ENCODE measurements around the gene CAPN11. TPM values are rescaled to one million over a fixed set of nuclear protein-coding genes. Genes with fewer than 3 reads are reported as not detected.

CAPN11 gene
- total RNA-seq, 1 experiment from 2014 or later: not detected

- Histone ChIP-seq H4K20me1 (ENCODE audit: insufficient read depth) (no peaks in the 10 kb centered on the region), H3K9me2 (ENCODE audit: insufficient read depth) (no peaks in the 10 kb centered on the region), H3K27me3 (ENCODE audit: insufficient read depth, low read length) (no peaks in the 10 kb centered on the region), H3K4me2 (ENCODE audit: low read length) (no peak overlapping the region), H3K4me1 (ENCODE audit: control insufficient read depth in 1 of 2, insufficient read depth in 2 of 2, low read length in 2 of 2) (peaks cover 31 to 40% of the 10 kb centered on the region in 2 experiments; a peak in 3 of 4 replicates), H3K9me3 (ENCODE audit: control insufficient read depth in 1 of 2, insufficient read depth in 1 of 2, low read depth in 1 of 2, low read length in 2 of 2) (no peaks in the 10 kb centered on the region), H3K36me3 (ENCODE audit: control insufficient read depth in 1 of 2, insufficient read depth in 2 of 2, low read length in 2 of 2) (no peaks in the 10 kb centered on the region), H3K79me2 (ENCODE audit: insufficient read depth, low read length) (no peaks in the 10 kb centered on the region), H3K9ac (ENCODE audit: low read length) (no peak overlapping the region), H3K27ac (ENCODE audit: low read depth, low read length) (no peak overlapping the region), H3K4me3 (replicated peaks in 1 of 2; ENCODE audit: low read depth in 1 of 2, low read length in 2 of 2) (no peak overlapping the region), H2AFZ (ENCODE audit: low read depth, low read length, poor library complexity, severe bottlenecking) (no peak overlapping the region)
- BruUV-seq (replicated peaks): no TSS peak
- DNase-seq (ENCODE audit: low read depth, low spot score) (no peak), ATAC-seq (no peak)
- intact Hi-C loops (cut with micrococcal nuclease): no loop called here
- RAD21 ChIA-PET (ENCODE audit: low non-redundant PET in 1 of 2, low total read pairs in 2 of 2, uncharacterized antibody in 2 of 2, unreplicated experiment in 2 of 2): no interaction called here
- TF ChIP-seq RAD21 (IDR thresholded peaks at IDR 0.05; ENCODE audit: low read depth) (no peak), YY1 (IDR thresholded peaks at IDR 0.05; ENCODE audit: extremely low read depth, insufficient replicate concordance, low read depth, low read length) (no peak), SIN3A (IDR thresholded peaks at IDR 0.05; ENCODE audit: low read depth) (no peak), CEBPB (IDR thresholded peaks at IDR 0.05; ENCODE audit: low read depth) (no peak), MAX (IDR thresholded peaks at IDR 0.05) (no peak), SP1 (IDR thresholded peaks at IDR 0.05; ENCODE audit: low read depth) (no peak), SRF (IDR thresholded peaks at IDR 0.05; ENCODE audit: low read depth) (no peak), EGR1 (IDR thresholded peaks at IDR 0.05; ENCODE audit: low read depth) (no peak), ZFX (IDR thresholded peaks at IDR 0.05) (no peak)
- CTCF ChIA-PET: no interaction called here
- POLR2A ChIA-PET: interaction anchor here (4.5 kb wide), 1 partner anchor 29 kb away, joined by 22 read pairs; the partner anchor contains the start of gene HSP90AB1
Observed at GRCh38 chr6:44217332-44218143, 58.9 kb downstream of the CAPN11 start.

All from HCT116 (cell line).